GM12864 (cell line): Measurements from ENCODE around the gene TMEM184B.

Experiments used
- DNase-seq: peaks from one replicate; pipeline ENCODE4 v3.0.0-alpha.2; 2011; ENCODE audit warnings: low read depth
- H3K4me3 ChIP-seq: 2 replicates; pipeline ENCODE4 v1.5.1; 2011; ENCODE audit warnings: mild to moderate bottlenecking, low read depth, low read length, control low read depth
- CTCF ChIP-seq: IDR thresholded peaks from 2 replicates; pipeline ENCODE4 v1.5.1; 2011; ENCODE audit warnings: low read depth, mild to moderate bottlenecking, moderate library complexity, low read length, control low read depth, inconsistent platforms; ENCODE audit errors: missing control alignments

The TMEM184B gene

GRCh38 chr22:38273135-38273826, 471 bp upstream of the TMEM184B start:
- TF ChIP-seq CTCF, result no peak
- H3K4me3 ChIP-seq, result peak overlapping the region; percentile 65
- no peak for DNase-seq

- no peak for TF ChIP-seq CTCF
- no peak for DNase-seq
These were observed 860 bp downstream of the TMEM184B start for GRCh38 chr22:38271927-38272372.

GRCh38 chr22:38271101-38271500, 1.7 kb downstream of the TMEM184B start:
- DNase-seq, result no peak
- no peak for TF ChIP-seq CTCF
- no peak overlapping the region for H3K4me3 ChIP-seq

More at GRCh38 chr22:38271927-38272372, 860 bp downstream of the TMEM184B start:
- H3K4me3 ChIP-seq, result peak overlapping the region; percentile 65

GRCh38 chr22:38270091-38270992, 2.5 kb downstream of the TMEM184B start:
- no peak for TF ChIP-seq CTCF
- no peak for DNase-seq
- H3K4me3 ChIP-seq, result no peak overlapping the region

GRCh38 chr22:38269466-38269865, 3.3 kb downstream of the TMEM184B start:
- no peak for TF ChIP-seq CTCF
- no peak for DNase-seq
- H3K4me3 ChIP-seq, result no peak overlapping the region

- H3K4me3 ChIP-seq, result no peak overlapping the region
- no peak for TF ChIP-seq CTCF
- DNase-seq, result no peak
These were observed 5.7 kb downstream of the TMEM184B start for GRCh38 chr22:38267086-38267485.

- H3K4me3 ChIP-seq, result no peak overlapping the region
- no peak for DNase-seq
- no peak for TF ChIP-seq CTCF
These were observed 6.7 kb downstream of the TMEM184B start for GRCh38 chr22:38266120-38266519.
